HG02610 (cell line): ENCODE results near the gene RDH5.
A peak's percentile ranks its signal among the peaks of the same experiment; 100 is the strongest.

Experiments
- ATAC-seq: cut with Tn5 transposase; IDR thresholded peaks from one replicate; pipeline ENCODE4 v1.9.1; 2021; ENCODE audit warnings: mild to moderate bottlenecking, moderate library complexity; ENCODE audit not compliant: unreplicated experiment

RDH5 gene

DNA sequence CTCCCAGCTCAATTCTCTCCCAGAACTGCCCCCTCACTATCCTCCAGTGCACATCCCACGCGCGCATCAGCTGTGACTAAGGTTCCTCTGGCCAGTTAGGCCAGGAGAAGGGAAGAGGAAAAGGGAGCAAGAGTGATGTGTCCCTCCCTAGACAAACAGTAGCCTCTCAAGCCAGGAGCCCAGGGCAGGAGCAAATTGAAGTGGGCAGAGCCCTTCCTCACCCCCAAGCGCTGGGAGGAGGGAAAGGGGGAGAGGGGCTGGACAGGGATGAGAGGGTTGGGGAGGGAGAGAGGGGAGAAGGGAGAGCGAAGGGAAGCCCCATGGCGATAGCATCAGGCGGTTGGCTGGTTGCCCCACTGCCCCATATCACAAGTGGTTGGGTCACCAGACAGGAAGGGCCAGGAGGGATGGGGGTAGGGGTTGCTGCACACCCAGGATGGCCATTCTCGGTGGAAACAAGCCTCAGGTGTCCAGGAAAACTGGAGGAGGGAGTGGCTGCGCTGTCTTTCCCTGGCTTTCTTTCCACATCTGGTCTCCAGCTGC, 7.5 kb downstream of the RDH5 start:
- no peak for ATAC-seq

DNA sequence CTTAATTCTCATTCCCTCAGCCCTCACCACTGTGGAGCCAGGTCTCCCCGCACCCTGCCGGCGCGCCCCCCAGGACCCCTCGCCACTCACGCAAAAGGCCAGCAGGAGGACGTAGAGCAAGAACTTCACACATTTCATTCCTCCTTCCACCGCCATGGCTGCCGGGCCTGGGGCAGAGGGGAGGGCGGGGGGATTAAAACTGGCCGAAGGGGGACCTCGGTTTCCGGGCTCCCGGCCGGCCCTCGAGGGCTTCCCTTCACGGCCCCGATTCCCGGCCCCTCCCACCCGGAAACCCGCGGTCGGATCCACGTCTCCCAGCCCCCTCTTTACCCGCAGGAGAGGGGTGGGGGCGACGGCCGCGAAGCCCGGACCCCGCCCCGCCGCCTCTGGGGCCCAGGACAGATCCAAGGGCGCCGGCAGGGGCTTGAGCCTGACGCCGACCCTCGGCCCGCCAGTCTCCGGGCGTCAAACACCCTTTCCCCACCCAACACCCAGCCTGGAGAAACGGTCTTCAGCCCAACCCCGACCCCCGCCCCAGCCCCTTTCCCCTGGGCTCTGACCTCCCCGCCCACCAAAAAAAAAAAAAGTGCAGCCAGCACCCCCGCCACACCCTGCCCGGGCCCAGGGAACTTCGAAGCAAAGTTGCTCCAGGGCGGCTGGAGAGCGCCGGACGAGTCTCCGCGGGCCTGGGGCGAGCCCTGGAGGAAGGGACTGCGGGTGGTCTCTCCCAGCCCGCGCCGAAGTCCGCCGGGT, 8.2 kb downstream of the RDH5 start:
- ATAC-seq, result no peak

DNA sequence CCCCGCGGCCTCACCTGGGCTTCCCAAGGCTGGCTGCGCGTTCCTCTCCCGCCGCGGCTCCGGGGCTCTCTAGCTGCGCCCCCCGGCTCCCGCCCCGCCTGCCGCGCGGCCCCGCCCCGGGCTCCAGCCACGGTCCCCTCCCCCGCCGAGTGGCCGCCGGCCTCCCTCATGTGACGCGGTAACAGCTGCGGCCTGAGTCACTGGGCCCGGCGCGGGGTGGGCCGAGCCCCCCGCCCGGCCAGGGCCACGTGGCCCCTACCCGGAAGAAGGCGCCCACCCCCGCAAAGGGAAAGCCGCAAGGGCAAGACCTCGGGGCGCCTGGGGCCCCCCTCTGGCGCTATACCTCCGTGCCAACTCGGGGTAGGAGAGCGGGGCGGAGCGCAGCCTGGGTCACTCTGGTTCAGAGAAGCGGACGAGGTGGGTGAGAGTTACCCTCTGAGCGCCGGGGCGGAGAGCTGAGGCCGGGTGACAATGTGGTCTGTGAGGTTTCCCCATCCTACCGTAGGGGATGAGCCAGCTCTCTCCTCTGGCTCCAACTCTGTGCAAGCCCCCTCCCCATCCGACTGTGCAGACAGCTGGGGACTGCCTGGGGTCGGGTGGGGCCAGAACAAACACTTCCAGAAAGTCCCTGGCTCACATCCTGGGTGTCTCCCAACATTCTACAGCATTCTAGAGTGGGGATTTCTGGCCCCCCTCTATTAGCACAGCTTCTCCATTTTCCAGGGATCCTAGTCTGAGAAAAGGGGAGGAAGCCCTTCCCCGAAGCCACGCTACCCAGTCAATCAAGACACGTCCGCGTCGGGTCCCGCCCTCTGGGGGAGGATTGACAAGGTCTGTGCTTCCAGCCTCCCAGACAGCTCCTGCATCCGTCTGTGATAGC, 9.0 kb downstream of the RDH5 start, which contains the start of gene CD63:
CD63 (minus strand) TSS at position 71 of the 880 bp plus-strand sequence. CDS start 668 bp downstream, outside the sequence.
- ATAC-seq, result peak; percentile 59

DNA sequence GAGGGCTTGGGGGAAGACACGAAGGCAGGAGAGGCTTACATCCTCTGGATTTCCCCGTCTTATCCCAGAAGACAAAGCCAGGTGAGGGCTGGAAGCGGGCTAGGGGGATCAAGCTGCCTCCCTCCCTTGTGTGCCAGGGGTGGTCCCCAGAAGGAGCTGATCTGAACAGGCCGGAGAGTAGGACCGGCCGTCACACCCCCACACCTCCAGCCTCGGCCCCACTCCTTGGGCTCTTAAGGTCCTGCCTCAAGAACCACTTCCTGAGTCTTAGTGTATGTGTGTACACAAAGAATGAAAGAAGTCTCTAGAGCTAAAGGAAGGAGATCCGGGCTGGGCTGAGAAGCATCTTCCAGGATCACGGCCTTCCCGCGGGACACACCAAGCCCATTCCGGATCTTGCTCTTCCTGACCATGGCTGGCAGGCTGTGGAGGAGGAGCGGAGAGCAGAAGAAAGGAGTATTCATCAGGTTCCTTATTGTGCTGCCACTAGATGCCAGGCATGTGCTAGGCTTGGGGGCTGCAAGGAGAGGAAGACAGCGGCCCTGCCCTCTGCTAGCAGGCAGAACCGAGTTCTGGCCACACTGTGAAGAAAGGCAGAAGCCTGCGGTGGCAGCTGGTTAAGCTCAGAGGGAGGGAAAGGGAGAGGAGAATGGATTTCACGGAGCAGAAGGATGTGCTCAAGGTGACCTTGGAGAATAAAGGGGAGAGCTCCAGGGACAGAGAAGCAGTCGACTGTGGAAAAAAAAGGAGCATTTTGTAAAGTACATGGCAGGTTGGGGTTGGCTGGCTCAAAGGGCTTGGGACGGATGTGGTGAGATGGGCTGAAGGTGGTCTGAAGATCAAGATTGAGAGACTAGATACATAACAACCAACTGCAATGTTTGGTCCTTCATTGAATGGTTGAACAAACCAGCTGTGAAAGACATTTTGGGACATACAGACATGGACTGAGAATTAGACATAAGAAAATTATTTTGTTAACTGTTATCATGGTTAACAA, 9.9 kb downstream of the RDH5 start:
- ATAC-seq, result peak; percentile 45

DNA sequence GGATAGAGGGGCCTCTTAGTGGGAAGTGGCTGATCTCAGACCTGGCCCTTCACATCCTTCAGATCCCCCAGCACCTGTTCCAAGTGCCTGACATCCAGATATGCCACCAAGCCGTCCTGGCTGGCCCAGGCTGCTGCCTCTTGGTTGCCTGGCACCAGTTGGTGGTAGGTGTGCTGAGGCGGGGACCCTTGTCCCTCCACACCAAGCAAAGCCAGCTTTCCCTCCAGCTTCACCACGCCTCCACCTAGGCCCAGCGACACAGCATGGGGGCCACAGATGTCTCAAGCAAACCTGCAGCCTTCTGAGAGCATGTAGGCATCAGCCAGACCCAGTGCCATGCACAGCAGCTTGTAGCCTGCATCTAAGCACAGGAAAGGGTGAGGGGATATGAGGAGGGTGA, 12.1 kb downstream of the RDH5 start:
- no peak for ATAC-seq

DNA sequence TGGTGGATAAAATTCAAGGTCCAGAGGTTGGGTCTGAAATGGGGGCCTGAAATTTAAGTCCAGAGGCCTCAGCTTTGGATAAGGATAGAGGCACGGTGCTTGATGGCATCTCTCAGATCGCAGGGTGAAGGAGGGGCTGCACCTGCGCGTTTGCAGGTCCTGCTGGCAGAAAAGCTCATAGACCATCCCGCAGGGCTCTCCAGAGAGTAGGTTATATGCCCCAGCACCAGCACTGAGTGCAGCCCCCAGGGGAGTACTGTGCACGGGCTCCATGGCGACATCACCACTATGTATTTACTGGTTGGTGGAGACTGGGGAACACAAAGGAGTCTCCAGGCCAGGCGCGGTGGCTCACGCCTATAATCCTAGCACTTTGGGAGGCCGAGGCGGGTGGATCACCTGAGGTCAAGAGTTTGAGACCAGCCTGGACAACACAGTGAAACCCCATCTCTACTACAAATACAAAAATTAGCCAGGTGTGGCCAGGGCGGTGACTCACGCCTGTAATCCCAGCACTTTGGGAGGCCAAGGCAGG, 12.9 kb downstream of the RDH5 start:
- no peak for ATAC-seq

DNA sequence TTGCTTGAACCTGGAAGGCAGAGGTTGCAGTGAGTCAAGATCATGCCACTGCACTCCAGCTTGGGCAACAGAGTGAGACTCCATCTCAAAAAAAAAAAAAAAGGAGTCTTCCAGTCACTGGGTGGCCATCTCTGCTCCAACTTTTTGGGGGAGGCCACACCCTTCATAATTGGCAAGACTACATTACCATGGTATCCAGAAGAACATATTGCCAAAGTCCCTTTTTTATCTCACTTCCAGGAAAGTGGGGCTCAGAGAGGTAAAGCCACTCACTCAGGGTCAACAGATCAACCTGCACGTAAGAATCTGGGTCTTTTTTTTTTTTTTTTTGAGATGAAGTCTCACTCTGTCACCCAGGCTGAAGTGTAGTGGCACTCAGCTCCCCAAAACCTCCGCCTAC, 13.7 kb downstream of the RDH5 start:
- no peak for ATAC-seq

DNA sequence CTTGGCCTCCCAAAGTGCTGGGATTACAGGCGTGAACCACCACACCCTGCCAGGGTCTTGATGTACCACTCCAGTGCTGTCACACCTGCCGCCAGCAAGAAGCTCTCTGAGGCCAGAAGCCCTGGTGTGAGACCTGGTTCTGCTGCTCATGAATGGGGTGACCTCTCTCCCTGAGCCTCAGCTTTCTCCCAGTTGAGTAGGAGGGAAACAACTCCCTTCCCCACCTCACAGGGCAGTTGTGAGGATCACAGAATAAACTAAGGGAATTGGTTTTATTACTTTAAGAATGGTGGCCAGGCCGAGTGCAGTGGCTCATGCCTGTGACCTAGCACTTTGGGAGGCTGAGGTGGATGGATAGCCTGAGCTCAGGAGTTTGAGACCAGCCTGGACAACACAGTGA, 14.4 kb downstream of the RDH5 start:
- ATAC-seq, result no peak

DNA sequence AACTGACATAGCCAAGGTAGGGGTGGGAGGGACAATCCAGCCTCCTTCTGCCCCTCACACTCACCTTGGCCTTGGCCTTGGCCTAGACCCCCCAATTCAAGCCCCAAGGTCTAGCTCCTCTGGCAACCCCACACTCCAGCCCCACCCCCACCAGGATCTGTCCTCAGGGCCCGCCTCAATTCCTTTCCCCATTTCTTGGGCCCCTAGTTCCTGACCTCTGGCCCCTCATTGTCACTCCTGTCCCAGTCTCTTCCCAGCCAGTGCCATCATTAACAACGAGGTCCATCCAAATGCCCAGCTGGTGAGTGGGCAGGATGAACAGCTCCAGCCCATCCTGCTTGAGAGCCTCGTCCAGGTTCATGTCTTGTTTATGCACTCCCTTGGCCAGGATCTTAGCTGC, 15.9 kb downstream of the RDH5 start:
- no peak for ATAC-seq

DNA sequence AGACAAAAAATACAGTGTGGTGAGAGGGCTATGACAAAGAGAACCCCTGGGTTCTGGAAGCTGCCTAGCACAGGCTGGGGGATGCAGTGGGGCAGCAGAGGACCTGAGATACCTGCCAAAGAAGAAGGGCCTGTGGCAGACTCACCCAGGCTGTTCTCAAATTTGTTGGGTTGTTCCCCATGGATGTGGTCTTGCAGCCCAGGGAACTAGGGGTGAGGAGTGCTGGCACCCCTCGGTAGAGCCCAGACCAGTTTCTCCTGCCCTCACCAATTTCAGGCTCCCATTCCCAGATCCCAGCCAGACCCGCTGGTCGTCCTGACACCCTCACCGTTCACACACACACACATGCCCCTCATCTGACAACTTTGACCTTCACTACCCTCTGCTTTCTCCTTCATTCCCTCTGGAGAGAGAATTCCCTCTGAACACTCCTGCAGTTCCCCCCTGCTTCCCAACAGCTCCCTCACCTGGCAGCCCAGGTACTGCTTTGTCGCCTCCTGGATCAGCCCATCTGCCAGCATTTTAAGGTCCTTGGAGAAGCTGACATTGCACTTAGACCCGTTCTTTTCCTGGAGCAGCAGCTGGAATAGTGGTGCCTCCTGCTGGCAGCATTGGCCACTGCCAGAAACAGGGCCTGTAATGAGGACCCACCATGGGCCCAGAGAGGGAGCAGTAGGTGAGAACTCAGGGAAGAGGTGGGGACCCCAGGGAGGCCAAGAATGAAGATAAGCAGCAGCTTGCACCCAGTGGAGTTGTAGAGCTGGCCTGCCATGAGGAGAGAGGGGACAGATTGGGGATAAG, 16.8 kb downstream of the RDH5 start:
- peak; percentile 36 for ATAC-seq

DNA sequence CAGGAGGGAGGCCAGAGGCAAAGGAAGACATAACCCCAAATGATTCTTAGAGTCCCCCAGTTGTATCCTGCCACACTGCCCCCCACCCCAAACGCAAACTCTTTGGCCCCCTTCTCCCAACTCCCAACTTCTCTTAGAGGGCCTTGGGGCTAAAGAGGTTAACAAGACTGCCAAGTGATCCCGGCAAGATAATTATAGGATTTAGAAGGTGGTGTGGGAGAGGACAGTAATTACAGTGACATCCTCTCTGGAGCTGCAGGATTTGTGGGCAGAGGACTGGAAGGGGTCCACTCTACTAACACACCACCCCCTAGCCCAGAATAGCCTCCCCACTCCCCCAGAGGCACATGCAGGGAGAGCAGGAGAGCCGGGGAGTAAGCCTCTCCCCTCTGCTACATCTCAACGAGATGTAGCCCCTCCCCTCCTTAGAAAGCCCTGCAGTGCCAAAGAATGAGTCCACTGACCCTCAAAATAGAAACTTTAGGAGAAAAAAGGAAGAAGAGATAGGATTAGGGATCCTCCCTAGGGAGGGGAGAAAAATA, 17.5 kb downstream of the RDH5 start:
- ATAC-seq, result no peak

DNA sequence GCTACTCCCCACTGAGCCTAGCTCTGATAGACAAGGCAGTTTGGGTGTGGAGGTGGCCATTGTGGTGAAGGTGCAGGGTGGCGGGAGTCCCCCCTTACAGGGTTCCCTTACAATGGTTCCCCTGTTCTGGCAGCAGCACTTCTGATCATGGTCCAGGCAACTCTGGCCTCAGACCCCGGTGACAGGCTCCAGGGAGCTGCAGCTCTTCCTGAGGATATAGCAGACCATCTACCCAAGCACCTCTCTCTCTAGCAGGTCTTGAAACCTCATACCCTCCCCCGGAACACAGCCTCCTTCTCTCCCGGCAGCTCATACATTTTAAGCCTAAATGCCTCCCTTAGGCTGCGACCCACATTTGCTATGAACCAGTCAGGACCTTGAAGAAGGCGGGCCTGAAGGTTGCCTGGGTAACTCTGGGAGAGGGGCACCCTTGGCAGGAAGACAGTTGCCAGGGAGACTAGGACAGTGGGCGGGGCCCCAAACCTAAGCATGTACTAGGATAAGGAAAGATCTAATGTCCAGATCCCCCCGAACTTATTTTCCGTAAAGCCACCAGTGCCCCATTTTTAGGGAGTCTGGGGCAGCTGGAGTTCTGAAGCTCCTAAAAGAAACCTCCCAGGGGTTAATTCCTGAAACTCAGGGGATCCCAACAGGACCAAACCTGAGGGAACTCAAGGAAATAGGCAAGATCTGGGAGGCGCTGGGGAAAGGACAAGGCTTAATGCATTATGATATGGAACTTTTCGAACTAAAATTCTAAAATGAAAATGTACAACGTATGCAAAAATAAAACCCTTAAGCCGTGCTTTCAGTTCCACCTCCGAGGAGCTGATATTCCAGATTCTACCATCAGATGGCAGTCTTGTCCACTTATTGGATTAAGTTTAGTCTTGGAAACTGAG, 18.2 kb downstream of the RDH5 start:
- peak; percentile 85 for ATAC-seq

DNA sequence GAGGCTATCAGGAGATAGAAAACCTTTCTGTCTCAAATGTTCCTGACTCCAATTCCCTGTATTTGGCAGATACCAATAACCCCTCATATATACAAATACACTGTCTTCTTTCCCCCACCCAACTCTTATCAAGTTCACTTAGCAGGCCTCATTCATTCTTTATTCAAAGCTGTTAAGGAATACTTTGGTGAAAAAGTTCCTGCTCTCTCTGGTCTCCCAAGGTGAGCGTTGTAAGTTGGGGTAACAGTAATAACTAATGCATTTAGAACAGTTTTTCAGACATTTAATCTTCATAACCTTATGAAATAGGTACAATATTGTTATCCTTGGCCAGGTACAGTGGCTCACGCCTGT, 18.8 kb downstream of the RDH5 start:
- no peak for ATAC-seq

DNA sequence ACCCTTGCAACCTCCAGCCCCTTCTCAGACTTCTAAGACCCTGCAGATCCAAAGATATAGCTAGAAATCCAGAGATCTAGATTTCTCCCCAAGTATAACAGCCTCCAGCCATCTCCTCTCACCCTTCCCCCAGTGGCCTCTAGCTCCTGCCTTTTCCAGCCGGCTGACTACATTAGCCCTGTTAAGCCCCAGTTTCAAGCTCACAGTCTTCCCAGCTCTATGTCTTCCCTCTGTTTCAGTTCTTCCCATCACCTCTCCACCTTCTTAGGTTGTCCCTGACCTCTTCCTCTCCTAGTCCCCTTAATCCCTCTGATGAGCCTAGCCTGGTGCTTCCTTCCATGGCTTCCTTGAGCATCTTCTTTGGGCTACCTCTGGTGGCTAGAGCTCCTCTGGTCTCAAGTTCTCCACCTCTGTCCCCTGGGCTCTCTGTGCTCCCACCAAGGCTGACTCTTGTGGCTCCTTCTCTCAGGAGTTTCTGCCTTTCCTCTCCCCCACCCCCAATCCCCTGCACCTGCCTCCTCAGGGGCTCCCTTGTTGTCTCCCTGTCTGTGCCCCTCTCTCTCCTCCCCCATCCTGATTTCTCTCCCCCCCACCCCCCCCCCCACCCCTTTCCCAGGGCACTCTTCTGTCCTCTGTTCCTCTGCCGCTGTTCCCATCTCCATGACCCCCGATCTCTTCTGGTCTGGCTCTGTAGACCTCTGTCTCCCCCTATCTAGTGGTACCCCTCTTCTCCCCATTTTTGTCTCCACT, 21.9 kb downstream of the RDH5 start:
- ATAC-seq, result no peak

DNA sequence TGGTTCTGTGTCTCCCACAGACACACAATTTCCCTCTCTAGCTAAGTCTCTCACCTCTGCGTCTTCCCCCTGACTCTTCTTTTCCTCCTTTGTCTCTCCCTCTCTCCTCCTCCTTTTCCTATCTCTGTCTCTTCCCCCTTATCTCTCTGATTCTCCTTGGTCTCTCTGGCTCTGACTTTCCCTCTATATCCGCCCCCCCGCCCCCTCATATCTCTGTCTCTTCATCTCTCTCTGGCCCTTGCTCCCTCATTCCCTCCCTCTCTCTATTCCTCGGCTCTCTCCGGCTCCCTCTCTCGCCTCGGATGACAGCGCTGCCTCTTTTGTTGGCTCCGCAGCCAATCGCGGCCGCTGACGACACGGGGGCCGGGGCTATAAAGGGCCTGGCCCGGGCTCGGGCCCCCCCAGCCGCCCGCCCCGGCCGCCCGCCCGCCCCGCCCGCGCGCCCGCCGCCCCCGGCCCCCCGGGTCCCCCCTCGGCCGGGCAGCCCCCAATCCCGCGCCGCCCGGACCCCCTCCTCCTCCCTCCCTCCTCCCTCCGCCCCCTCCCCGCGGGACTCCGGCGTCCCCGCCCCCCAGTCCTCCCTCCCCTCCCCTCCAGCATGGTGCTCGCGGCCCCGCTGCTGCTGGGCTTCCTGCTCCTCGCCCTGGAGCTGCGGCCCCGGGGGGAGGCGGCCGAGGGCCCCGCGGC, 22.7 kb downstream of the RDH5 start, which contains the start of gene GDF11:
GDF11 (plus strand) TSS at position 404 of the 687 bp plus-strand sequence; CDS start at position 599, 195 bp downstream.
- ATAC-seq, result peak; percentile 45

DNA sequence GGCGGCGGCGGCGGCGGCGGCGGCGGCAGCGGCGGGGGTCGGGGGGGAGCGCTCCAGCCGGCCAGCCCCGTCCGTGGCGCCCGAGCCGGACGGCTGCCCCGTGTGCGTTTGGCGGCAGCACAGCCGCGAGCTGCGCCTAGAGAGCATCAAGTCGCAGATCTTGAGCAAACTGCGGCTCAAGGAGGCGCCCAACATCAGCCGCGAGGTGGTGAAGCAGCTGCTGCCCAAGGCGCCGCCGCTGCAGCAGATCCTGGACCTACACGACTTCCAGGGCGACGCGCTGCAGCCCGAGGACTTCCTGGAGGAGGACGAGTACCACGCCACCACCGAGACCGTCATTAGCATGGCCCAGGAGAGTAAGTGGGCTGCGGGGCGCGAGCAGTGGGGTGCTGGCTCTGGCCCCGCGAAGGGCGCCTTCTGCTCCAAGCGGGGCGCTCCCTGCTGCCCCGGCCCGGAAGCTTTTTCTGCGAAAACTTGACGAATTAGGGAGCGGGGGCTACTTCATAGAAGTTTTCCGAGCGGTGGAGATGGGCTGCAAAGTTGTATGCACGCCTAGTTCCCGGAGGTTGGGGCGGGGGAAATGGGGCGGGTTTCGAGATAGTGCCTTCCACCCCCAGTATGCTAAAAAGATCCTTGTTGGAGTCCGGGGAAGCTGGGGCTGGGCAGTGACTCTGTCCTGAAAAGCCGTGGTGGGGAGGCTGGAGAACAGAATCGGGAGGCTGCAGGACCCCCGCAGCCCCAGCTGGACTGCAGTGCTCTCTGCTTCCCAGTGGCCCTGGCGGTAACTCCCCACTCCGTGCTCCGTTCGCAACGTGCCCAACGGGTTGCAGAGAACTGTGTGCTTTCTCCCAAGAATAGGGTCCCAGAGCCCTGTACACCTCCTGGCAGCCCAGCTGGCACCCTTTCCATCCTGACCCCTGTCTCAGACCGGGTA, 23.5 kb downstream of the RDH5 start:
- ATAC-seq, result peak; percentile 37
